HepG2 (cell line): ENCODE results near the gene PRR14.

ENCODE experiments used
- ARNT2 ChIP-seq: sonication (generic); formaldehyde crosslinking; IDR thresholded peaks from 2 replicates; pipeline ENCODE4 v1.8.0; 2022; ENCODE audit warnings: mild to moderate bottlenecking, low read depth, missing genetic modification reagents, moderate library complexity
- CREB1 ChIP-seq, 2 experiments: fragments of 450-650 bp in 1 of 2; IDR thresholded peaks; 2 replicates each; pipeline ENCODE4 v1.6.1; 2016 to 2017; ENCODE audit warnings: control low read depth in 1 of 2, mild to moderate bottlenecking in 1 of 2, missing compliant biosample characterization in 1 of 2, missing genetic modification characterization in 1 of 2
- ELF4 ChIP-seq: sonication (generic); formaldehyde crosslinking; IDR thresholded peaks from 2 replicates; pipeline ENCODE4 v1.5.0; 2020; ENCODE audit warnings: missing genetic modification reagents, mild to moderate bottlenecking, moderate library complexity, borderline replicate concordance
- JUND ChIP-seq: sonication (generic); formaldehyde crosslinking; IDR thresholded peaks from 2 replicates; pipeline ENCODE4 v1.8.0; 2022; ENCODE audit warnings: mild to moderate bottlenecking, missing genetic modification reagents
- KDM5A ChIP-seq: fragments of 200-600 bp; sonication (generic); IDR thresholded peaks from 2 replicates; pipeline ENCODE4 v1.7.0; 2018; ENCODE audit warnings: antibody characterized with exemption, mild to moderate bottlenecking, low read length, borderline replicate concordance
- MXI1 ChIP-seq: IDR thresholded peaks from 3 replicates; pipeline ENCODE4 v1.6.1; 2012; ENCODE audit warnings: low read depth, low read length, inconsistent platforms, borderline replicate concordance
- NCOA1 ChIP-seq: sonication (generic); formaldehyde crosslinking; IDR thresholded peaks from 2 replicates; pipeline ENCODE4 v1.9.0; 2021; ENCODE audit warnings: missing genetic modification reagents
- POLR2AphosphoS5 ChIP-seq: IDR thresholded peaks from 2 replicates; pipeline ENCODE4 v1.6.1; 2012; ENCODE audit warnings: low read depth, low read length
- ZNF138 ChIP-seq: sonication (generic); formaldehyde crosslinking; IDR thresholded peaks from 2 replicates; pipeline ENCODE4 v1.5.0; 2020; ENCODE audit warnings: mild to moderate bottlenecking, low read depth, missing genetic modification reagents
- ZNF879 ChIP-seq: sonication (generic); formaldehyde crosslinking; IDR thresholded peaks from 2 replicates; pipeline ENCODE4 v1.8.1; 2023; ENCODE audit warnings: missing genetic modification reagents
- TF ChIP-seq, protein P1 (sequence below): IDR thresholded peaks from 2 replicates; pipeline ENCODE4 v1.6.1; 2012; ENCODE audit warnings: inconsistent platforms
- TF ChIP-seq, protein P2 (sequence below): IDR thresholded peaks from 2 replicates; pipeline ENCODE4 v1.6.1; 2018; ENCODE audit warnings: missing genetic modification reagents
- TF ChIP-seq, protein P3 (sequence below): sonication (generic); formaldehyde crosslinking; IDR thresholded peaks from 2 replicates; pipeline ENCODE4 v1.4.0; 2020; ENCODE audit warnings: missing genetic modification reagents, borderline replicate concordance

DNA sequence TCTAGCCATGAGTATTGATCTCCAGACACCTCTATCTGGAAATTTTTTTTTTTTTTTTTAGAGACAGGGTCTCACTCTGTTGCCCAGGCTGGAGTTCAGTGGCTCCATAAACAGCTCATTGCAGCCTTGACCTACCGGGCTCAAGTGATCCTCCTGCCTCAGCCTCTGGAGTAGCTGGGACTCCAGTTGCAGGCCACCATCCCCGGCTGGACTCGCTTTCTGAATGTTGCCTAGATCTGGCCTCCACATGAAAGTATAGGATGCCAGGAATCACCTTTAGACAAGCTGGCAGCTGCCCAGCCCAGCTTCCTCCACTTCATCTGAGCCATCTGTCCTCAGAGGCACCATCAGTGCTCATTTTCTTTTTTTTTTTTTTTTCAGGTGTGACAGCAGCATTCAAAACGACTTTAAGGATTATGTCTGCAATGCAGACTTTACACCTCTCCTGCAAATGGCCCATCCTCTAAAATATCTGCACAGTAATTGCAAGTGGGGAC, 6.4 kb upstream of the PRR14 start:
- TF ChIP-seq ZNF138 (CRISPR knock-in tag): no peak
- TF ChIP-seq NCOA1: no peak
- no peak for TF ChIP-seq MXI1
- no peak for TF ChIP-seq CREB1 (IDR thresholded peaks at IDR 0.05)
- no peak for TF ChIP-seq CREB1 (CRISPR knock-in tag; IDR thresholded peaks at IDR 0.05)
- no peak for TF ChIP-seq POLR2AphosphoS5
- TF ChIP-seq, protein P1, sequence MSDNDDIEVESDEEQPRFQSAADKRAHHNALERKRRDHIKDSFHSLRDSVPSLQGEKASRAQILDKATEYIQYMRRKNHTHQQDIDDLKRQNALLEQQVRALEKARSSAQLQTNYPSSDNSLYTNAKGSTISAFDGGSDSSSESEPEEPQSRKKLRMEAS: no peak
- no peak for TF ChIP-seq ARNT2 (CRISPR knock-in tag)
- no peak for TF ChIP-seq KDM5A
- TF ChIP-seq, protein P2, sequence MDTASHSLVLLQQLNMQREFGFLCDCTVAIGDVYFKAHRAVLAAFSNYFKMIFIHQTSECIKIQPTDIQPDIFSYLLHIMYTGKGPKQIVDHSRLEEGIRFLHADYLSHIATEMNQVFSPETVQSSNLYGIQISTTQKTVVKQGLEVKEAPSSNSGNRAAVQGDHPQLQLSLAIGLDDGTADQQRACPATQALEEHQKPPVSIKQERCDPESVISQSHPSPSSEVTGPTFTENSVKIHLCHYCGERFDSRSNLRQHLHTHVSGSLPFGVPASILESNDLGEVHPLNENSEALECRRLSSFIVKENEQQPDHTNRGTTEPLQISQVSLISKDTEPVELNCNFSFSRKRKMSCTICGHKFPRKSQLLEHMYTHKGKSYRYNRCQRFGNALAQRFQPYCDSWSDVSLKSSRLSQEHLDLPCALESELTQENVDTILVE (CRISPR knock-in tag): no peak
- no peak for TF ChIP-seq ELF4 (CRISPR knock-in tag)
- TF ChIP-seq, protein P3, sequence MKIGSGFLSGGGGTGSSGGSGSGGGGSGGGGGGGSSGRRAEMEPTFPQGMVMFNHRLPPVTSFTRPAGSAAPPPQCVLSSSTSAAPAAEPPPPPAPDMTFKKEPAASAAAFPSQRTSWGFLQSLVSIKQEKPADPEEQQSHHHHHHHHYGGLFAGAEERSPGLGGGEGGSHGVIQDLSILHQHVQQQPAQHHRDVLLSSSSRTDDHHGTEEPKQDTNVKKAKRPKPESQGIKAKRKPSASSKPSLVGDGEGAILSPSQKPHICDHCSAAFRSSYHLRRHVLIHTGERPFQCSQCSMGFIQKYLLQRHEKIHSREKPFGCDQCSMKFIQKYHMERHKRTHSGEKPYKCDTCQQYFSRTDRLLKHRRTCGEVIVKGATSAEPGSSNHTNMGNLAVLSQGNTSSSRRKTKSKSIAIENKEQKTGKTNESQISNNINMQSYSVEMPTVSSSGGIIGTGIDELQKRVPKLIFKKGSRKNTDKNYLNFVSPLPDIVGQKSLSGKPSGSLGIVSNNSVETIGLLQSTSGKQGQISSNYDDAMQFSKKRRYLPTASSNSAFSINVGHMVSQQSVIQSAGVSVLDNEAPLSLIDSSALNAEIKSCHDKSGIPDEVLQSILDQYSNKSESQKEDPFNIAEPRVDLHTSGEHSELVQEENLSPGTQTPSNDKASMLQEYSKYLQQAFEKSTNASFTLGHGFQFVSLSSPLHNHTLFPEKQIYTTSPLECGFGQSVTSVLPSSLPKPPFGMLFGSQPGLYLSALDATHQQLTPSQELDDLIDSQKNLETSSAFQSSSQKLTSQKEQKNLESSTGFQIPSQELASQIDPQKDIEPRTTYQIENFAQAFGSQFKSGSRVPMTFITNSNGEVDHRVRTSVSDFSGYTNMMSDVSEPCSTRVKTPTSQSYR (CRISPR knock-in tag): no peak
- TF ChIP-seq ZNF879: no peak
- no peak for TF ChIP-seq JUND (CRISPR knock-in tag)
